ENCODE measurements around the gene MAGEB3. TPM values are rescaled to one million over a fixed set of nuclear protein-coding genes. Genes with fewer than 3 reads are reported as not detected.

The MAGEB3 gene
- total and polyA plus RNA-seq, 9 of the 15 experiments (the other 6 are each of a cell fraction or from before 2014, with no cell fraction given), result 0.07 to 0.11 TPM; not detected in 7

GRCh38 chrX:30283456-30284200 lies 53.2 kb downstream of the MAGEB3 start (continued):
- no peak for TF ChIP-seq E2F3 (CRISPR knock-in tag; IDR thresholded peaks at IDR 0.05)
- no peak for TF ChIP-seq YBX1 (IDR thresholded peaks at IDR 0.05)
- TF ChIP-seq PBX2 (CRISPR knock-in tag; IDR thresholded peaks at IDR 0.05; ENCODE audit: low read depth), result no peak
- TF ChIP-seq PBX2 (tag; conservative IDR thresholded peaks at IDR 0.05; ENCODE audit: low read depth), result peak; percentile 92
- TF ChIP-seq HDAC3 (IDR thresholded peaks at IDR 0.05; ENCODE audit: borderline replicate concordance, partially characterized antibody), result peak; percentile 31
- no peak for TF ChIP-seq TOE1 (IDR thresholded peaks at IDR 0.05; ENCODE audit: borderline replicate concordance)
- no peak for TF ChIP-seq TOE1 (CRISPR knock-in tag; IDR thresholded peaks at IDR 0.05; ENCODE audit: borderline replicate concordance, low read depth)
- TF ChIP-seq JUNB (CRISPR knock-in tag; conservative IDR thresholded peaks at IDR 0.05), result peak; percentile 96
- no peak for TF ChIP-seq SNRNP70 (optimal IDR thresholded peaks at IDR 0.05; ENCODE audit: low read depth, low read length)
- no peak for TF ChIP-seq ZNF41 (CRISPR knock-in tag; conservative IDR thresholded peaks at IDR 0.05)
- TF ChIP-seq ZFP1 (CRISPR knock-in tag; IDR thresholded peaks at IDR 0.05), result no peak
- TF ChIP-seq ZNF589 (CRISPR knock-in tag; IDR thresholded peaks at IDR 0.05; ENCODE audit: low read depth), result no peak
- no peak for TF ChIP-seq ZNF512 (tag; IDR thresholded peaks at IDR 0.05)
- no peak for TF ChIP-seq ZNF311 (CRISPR knock-in tag; IDR thresholded peaks at IDR 0.05)
- no peak for TF ChIP-seq TBL1XR1 (IDR thresholded peaks at IDR 0.05; ENCODE audit: low read length in 2 of 2)
- TF ChIP-seq ELF2 (CRISPR knock-in tag; IDR thresholded peaks at IDR 0.05), result no peak
- TF ChIP-seq PHF21A (IDR thresholded peaks at IDR 0.05; ENCODE audit: borderline replicate concordance, low read depth), result peak; percentile 9; the same call in 1 of the 2 replicates
- TF ChIP-seq FOXJ3 (CRISPR knock-in tag; IDR thresholded peaks at IDR 0.05), result 0 out of 2 replicates have a peak, but pooled peaks have one; percentile 53
- TF ChIP-seq SMAD4 (CRISPR knock-in tag; conservative IDR thresholded peaks at IDR 0.05), result no peak
- peak; percentile 40; the same call in 1 of the 2 replicates for TF ChIP-seq NCOR1 (IDR thresholded peaks at IDR 0.05)
- TF ChIP-seq SREBF1 (IDR thresholded peaks at IDR 0.05; ENCODE audit: borderline replicate concordance, low read depth, low read length), result no peak
- peak; percentile 41; the same call in 1 of the 2 replicates for TF ChIP-seq LEF1 (IDR thresholded peaks at IDR 0.05)
- TF ChIP-seq NRF1 (conservative IDR thresholded peaks at IDR 0.05 in 1 of 2, IDR thresholded peaks at IDR 0.05 in 1 of 2), result no peak
- TF ChIP-seq THAP7 (CRISPR knock-in tag; IDR thresholded peaks at IDR 0.05), result no peak
- TF ChIP-seq C11orf30 (IDR thresholded peaks at IDR 0.05; ENCODE audit: low read depth), result peak; percentile 96
